GOT3 (cell line): ENCODE measurements around the gene LRRC34.

Experiments used
- DNase-seq: peaks from one replicate; lab custom pipeline; 2025; ENCODE audit warnings: mixed read lengths; lab: John Stamatoyannopoulos, UW

LRRC34 gene

DNA sequence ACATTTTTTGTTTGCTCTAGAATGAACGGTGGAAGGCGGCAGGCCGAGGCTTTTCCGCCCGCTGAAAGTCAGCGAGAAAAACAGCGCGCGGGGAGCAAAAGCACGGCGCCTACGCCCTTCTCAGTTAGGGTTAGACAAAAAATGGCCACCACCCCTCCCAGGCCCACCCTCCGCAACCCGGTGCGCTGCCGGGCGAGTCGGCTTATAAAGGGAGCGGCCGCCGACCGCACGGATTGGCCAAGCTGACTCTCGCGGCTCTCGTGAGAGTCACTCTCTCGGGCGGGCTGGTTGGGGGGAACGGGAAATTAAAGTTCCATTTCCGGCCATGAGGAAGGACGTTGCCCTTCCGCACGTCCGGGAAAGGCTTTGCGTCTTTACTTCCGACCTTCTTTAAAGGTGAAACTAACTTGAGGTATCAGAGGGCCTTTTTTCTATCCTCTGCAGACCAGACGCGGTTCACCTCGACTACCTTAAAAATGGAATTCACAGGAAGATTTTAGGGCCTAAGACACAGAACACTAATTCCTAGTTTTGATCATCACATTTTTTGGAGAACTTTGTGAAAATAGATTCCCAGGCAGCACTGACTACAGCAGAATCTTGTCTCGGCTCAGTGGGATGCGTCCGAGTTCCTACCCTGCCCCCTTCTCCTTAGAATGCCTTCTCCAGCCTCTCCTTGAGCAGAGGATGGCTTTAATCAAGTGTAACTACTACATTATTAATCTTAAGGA lies 47.7 kb downstream of the LRRC34 start, which contains the start of gene TERC:
Gene TERC, minus strand, starts transcription at position 179 of the 731 bp plus-strand sequence.
- peak; percentile 90 for DNase-seq

DNA sequence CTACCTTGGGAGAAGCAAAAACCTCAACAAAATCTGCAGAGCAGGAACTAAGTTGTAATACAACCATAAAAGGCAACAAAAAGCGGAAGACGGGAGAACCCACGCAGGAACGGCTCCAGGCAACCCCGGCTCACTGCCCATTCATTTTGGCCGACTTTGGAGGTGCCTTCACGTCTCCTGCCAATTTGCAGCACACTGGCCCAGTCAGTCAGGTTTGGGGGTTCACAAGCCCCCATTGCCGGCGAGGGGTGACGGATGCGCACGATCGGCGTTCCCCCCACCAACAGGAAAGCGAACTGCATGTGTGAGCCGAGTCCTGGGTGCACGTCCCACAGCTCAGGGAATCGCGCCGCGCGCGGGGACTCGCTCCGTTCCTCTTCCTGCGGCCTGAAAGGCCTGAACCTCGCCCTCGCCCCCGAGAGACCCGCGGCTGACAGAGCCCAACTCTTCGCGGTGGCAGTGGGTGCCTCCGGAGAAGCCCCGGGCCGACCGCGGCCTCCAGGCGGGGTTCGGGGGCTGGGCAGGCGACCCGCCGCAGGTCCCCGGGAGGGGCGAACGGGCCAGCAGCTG lies 48.3 kb downstream of the LRRC34 start:
- DNase-seq, result peak; percentile 65

GRCh38 chr3:169760479-169760878 lies 52.2 kb downstream of the LRRC34 start:
- no peak for DNase-seq

DNA sequence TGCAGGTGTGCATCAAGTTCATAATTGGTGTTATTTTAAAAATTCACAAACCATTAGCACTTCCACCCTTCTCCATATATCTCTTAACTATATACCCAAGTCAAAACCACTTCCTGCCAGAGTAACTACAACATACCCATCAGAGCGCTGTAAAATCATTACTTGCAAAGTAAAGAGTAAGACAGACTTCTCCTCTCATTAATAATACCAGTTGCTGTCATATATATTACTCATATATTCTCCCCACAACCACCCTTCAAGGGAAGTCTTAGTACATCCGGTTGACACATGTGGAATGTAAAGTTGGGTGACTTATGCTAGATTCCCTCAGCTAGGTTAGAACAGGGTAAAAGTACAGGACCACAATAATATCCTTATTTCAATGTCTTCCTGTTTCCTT lies 53.4 kb downstream of the LRRC34 start:
- no peak for DNase-seq

- no peak for DNase-seq
These were observed 54.2 kb downstream of the LRRC34 start for GRCh38 chr3:169758359-169758994.

DNA sequence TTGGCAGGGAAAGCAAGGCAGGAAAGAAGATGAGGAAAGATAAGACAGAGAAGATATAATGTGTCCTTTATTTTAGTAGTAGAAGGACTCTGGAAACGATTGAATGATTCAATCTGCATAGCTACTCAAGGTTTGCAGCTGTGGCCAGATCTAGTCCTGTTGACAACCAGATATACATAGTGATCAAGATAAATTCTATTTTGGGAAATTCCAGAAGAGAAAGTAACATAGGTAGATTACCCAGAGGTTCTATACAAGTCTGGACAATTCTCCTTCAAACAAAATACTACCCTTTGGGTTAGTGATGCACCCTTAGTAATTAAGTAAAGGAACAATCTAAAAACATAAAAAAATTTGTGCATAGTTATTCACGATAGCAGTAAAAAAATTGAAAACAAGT lies 57.2 kb downstream of the LRRC34 start:
- no peak for DNase-seq

DNA sequence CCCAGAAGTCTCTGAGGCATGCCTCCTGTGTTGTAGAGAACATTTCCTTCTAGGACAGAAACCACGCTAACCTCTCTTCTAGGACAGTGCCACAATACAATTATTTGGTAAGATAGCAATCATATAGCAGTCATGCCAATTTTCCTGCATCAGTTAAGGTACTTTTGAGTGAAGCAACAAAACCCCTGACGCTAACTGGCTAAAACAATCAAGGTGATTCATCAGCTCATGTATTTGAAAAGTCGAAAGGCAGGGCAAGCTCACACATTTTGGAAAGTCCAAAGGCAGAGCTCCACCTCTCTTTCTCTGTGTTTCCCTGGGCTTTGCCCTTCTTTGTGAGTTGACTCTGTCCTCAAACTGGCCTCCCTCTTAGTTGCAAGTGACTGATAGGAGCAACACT lies 58.0 kb downstream of the LRRC34 start:
- no peak for DNase-seq

DNA sequence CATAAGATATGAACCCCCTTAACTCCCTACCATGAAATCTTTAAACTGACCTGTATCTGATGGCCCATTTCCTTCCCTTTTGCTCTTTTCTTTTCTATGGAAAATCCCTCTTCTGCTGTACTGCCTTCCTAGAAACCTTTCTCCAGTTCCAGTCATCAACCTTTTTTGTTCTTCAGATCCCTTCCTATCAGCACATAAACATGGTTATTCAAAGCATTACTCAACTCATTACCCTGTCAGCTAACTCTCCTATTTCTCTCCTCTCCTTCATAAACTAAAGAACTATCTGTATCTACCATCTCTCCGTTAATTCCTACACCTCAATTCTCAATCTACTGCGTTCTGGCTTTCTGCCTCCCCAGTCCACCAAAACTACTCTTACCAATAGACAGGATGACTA lies 60.8 kb downstream of the LRRC34 start:
- no peak for DNase-seq

GRCh38 chr3:169750665-169751064 lies 62.0 kb downstream of the LRRC34 start:
- DNase-seq, result no peak

- DNase-seq, result no peak
These were observed 64.0 kb downstream of the LRRC34 start for GRCh38 chr3:169748670-169749069.

DNA sequence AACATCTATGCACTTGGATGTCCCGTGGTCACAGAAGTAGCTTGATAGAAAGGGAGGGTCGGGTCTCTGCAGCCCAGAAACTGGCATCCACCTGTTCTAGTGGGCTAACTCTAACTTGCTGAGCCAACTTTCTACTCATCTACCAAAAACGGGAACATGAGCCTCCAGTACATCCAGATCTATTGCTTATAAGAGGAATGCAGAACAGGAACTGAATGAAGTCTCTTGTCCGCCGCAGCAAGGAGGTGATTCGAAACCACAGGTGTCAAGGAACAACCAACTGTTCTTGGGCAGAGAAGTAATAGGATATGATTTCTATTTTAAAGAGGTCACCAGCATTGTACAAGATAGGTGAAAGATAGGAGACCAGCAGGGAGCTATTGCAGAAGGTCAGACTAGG lies 65.8 kb downstream of the LRRC34 start:
- DNase-seq, result no peak

- DNase-seq, result no peak
These were observed 68.2 kb downstream of the LRRC34 start for GRCh38 chr3:169744366-169745054.
